ENCODE data around the gene TERF2IP. TPM values are rescaled to one million over a fixed set of nuclear protein-coding genes. Genes with fewer than 3 reads are reported as not detected.

The TERF2IP gene
- total and polyA plus RNA-seq, 2 of the 13 experiments (the other 11 are each of a cell fraction or from before 2014, with no cell fraction given) = 26.4 to 50.2 TPM

DNA sequence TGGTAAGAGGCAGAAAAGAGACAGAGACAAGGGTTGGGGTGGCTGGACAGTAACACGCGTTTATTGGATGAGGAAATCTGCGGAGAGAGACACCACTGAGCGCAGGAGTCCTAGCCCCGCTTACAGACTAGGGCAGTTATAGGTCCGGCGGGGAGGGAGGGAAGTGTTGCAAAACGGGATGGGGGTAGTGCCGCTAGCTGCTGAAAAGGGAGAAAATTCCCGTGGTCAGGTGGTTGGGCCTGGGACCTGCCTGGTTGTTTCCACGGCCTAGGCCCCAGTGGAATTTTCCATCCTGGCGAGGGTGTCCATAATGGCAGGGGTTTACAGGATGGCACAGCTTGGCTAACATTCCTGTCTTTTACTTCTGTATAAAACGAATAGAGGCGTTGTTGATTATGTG lies 34.7 kb downstream of the TERF2IP start (continued):
- TF ChIP-seq, protein P1, sequence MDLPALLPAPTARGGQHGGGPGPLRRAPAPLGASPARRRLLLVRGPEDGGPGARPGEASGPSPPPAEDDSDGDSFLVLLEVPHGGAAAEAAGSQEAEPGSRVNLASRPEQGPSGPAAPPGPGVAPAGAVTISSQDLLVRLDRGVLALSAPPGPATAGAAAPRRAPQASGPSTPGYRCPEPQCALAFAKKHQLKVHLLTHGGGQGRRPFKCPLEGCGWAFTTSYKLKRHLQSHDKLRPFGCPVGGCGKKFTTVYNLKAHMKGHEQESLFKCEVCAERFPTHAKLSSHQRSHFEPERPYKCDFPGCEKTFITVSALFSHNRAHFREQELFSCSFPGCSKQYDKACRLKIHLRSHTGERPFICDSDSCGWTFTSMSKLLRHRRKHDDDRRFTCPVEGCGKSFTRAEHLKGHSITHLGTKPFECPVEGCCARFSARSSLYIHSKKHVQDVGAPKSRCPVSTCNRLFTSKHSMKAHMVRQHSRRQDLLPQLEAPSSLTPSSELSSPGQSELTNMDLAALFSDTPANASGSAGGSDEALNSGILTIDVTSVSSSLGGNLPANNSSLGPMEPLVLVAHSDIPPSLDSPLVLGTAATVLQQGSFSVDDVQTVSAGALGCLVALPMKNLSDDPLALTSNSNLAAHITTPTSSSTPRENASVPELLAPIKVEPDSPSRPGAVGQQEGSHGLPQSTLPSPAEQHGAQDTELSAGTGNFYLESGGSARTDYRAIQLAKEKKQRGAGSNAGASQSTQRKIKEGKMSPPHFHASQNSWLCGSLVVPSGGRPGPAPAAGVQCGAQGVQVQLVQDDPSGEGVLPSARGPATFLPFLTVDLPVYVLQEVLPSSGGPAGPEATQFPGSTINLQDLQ (CRISPR knock-in tag; IDR thresholded peaks at IDR 0.05) = no peak
- no peak for TF ChIP-seq ATM (IDR thresholded peaks at IDR 0.05; ENCODE audit: borderline replicate concordance)
- no peak for TF ChIP-seq SRY (CRISPR knock-in tag; IDR thresholded peaks at IDR 0.05)
- TF ChIP-seq HHEX (CRISPR knock-in tag; IDR thresholded peaks at IDR 0.05) = no peak
- TF ChIP-seq, protein P2, sequence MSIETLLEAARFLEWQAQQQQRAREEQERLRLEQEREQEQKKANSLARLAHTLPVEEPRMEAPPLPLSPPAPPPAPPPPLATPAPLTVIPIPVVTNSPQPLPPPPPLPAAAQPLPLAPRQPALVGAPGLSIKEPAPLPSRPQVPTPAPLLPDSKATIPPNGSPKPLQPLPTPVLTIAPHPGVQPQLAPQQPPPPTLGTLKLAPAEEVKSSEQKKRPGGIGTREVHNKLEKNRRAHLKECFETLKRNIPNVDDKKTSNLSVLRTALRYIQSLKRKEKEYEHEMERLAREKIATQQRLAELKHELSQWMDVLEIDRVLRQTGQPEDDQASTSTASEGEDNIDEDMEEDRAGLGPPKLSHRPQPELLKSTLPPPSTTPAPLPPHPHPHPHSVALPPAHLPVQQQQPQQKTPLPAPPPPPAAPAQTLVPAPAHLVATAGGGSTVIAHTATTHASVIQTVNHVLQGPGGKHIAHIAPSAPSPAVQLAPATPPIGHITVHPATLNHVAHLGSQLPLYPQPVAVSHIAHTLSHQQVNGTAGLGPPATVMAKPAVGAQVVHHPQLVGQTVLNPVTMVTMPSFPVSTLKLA (IDR thresholded peaks at IDR 0.05) = no peak
- no peak for TF ChIP-seq ETV6 (CRISPR knock-in tag; conservative IDR thresholded peaks at IDR 0.05)
- TF ChIP-seq NR2F6 (IDR thresholded peaks at IDR 0.05) = no peak
- TF ChIP-seq NR2F6 (CRISPR knock-in tag; IDR thresholded peaks at IDR 0.05) = no peak
- TF ChIP-seq, protein P3, sequence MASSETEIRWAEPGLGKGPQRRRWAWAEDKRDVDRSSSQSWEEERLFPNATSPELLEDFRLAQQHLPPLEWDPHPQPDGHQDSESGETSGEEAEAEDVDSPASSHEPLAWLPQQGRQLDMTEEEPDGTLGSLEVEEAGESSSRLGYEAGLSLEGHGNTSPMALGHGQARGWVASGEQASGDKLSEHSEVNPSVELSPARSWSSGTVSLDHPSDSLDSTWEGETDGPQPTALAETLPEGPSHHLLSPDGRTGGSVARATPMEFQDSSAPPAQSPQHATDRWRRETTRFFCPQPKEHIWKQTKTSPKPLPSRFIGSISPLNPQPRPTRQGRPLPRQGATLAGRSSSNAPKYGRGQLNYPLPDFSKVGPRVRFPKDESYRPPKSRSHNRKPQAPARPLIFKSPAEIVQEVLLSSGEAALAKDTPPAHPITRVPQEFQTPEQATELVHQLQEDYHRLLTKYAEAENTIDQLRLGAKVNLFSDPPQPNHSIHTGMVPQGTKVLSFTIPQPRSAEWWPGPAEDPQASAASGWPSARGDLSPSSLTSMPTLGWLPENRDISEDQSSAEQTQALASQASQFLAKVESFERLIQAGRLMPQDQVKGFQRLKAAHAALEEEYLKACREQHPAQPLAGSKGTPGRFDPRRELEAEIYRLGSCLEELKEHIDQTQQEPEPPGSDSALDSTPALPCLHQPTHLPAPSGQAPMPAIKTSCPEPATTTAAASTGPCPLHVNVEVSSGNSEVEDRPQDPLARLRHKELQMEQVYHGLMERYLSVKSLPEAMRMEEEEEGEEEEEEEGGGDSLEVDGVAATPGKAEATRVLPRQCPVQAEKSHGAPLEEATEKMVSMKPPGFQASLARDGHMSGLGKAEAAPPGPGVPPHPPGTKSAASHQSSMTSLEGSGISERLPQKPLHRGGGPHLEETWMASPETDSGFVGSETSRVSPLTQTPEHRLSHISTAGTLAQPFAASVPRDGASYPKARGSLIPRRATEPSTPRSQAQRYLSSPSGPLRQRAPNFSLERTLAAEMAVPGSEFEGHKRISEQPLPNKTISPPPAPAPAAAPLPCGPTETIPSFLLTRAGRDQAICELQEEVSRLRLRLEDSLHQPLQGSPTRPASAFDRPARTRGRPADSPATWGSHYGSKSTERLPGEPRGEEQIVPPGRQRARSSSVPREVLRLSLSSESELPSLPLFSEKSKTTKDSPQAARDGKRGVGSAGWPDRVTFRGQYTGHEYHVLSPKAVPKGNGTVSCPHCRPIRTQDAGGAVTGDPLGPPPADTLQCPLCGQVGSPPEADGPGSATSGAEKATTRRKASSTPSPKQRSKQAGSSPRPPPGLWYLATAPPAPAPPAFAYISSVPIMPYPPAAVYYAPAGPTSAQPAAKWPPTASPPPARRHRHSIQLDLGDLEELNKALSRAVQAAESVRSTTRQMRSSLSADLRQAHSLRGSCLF (CRISPR knock-in tag; IDR thresholded peaks at IDR 0.05; ENCODE audit: borderline replicate concordance) = no peak
- no peak for TF ChIP-seq HOXA3 (CRISPR knock-in tag; IDR thresholded peaks at IDR 0.05)
- TF ChIP-seq, protein P4, sequence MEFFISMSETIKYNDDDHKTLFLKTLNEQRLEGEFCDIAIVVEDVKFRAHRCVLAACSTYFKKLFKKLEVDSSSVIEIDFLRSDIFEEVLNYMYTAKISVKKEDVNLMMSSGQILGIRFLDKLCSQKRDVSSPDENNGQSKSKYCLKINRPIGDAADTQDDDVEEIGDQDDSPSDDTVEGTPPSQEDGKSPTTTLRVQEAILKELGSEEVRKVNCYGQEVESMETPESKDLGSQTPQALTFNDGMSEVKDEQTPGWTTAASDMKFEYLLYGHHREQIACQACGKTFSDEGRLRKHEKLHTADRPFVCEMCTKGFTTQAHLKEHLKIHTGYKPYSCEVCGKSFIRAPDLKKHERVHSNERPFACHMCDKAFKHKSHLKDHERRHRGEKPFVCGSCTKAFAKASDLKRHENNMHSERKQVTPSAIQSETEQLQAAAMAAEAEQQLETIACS (CRISPR knock-in tag; IDR thresholded peaks at IDR 0.05) = no peak
- no peak for TF ChIP-seq ARHGAP35 (CRISPR knock-in tag; IDR thresholded peaks at IDR 0.05; ENCODE audit: borderline replicate concordance)
- no peak for TF ChIP-seq ZNF124 (CRISPR knock-in tag; IDR thresholded peaks at IDR 0.05)
- TF ChIP-seq, protein P5, sequence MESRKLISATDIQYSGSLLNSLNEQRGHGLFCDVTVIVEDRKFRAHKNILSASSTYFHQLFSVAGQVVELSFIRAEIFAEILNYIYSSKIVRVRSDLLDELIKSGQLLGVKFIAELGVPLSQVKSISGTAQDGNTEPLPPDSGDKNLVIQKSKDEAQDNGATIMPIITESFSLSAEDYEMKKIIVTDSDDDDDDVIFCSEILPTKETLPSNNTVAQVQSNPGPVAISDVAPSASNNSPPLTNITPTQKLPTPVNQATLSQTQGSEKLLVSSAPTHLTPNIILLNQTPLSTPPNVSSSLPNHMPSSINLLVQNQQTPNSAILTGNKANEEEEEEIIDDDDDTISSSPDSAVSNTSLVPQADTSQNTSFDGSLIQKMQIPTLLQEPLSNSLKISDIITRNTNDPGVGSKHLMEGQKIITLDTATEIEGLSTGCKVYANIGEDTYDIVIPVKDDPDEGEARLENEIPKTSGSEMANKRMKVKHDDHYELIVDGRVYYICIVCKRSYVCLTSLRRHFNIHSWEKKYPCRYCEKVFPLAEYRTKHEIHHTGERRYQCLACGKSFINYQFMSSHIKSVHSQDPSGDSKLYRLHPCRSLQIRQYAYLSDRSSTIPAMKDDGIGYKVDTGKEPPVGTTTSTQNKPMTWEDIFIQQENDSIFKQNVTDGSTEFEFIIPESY (CRISPR knock-in tag; IDR thresholded peaks at IDR 0.05) = no peak
- TF ChIP-seq ZFP1 (CRISPR knock-in tag; IDR thresholded peaks at IDR 0.05) = no peak
- no peak for TF ChIP-seq ZNF484 (CRISPR knock-in tag; IDR thresholded peaks at IDR 0.05; ENCODE audit: borderline replicate concordance, low read depth)
- TF ChIP-seq ZNF788 (CRISPR knock-in tag; IDR thresholded peaks at IDR 0.05; ENCODE audit: borderline replicate concordance) = no peak
- TF ChIP-seq NR2C2 (CRISPR knock-in tag; IDR thresholded peaks at IDR 0.05; ENCODE audit: borderline replicate concordance) = no peak
- TF ChIP-seq SMC3 (IDR thresholded peaks at IDR 0.05; ENCODE audit: low read length) = no peak
- no peak for TF ChIP-seq EZH2 (conservative IDR thresholded peaks at IDR 0.05; ENCODE audit: low read depth, low read length)

All from HepG2 (cell line).